Skeletal muscle satellite cell (primary cell): ENCODE data around the gene GSTT4.

Experiments used
- H3K27me3 ChIP-seq: 2 replicates; pipeline ENCODE4 v1.7.0; 2013; ENCODE audit warnings: low read length; ENCODE audit not compliant: control insufficient read depth, insufficient read depth
- H3K36me3 ChIP-seq: 2 replicates; pipeline ENCODE4 v1.7.0; 2013; ENCODE audit warnings: mild to moderate bottlenecking, control low read depth, low read length; ENCODE audit not compliant: insufficient read depth
- H3K4me1 ChIP-seq: 2 replicates; pipeline ENCODE4 v1.7.0; 2013; ENCODE audit warnings: low read length; ENCODE audit not compliant: control insufficient read depth, insufficient read depth
- H3K4me2 ChIP-seq: 2 replicates; pipeline ENCODE4 v1.7.0; 2013; ENCODE audit warnings: mild to moderate bottlenecking, low read length
- H3K4me3 ChIP-seq: 2 replicates; pipeline ENCODE4 v1.7.0; 2013; ENCODE audit warnings: low read length
- H3K9ac ChIP-seq: 2 replicates; pipeline ENCODE4 v1.7.0; 2013; ENCODE audit warnings: mild to moderate bottlenecking, low read depth, low read length, moderate library complexity
- H3K9me3 ChIP-seq: replicated peaks from 2 replicates; pipeline ENCODE4 v1.7.0; 2013; ENCODE audit warnings: mild to moderate bottlenecking, control low read depth, low read length

Gene GSTT4

GRCh38 chr22:24024354-24024753, 19.1 kb upstream of the GSTT4 start:
- H3K27me3 ChIP-seq, result no peaks in the 10 kb centered on the region
- H3K9me3 ChIP-seq, result no peaks in the 10 kb centered on the region
- no peak overlapping the region for H3K4me3 ChIP-seq
- H3K36me3 ChIP-seq, result no peaks in the 10 kb centered on the region
- no peak overlapping the region for H3K9ac ChIP-seq
- H3K4me1 ChIP-seq, result no peaks in the 10 kb centered on the region
- H3K4me2 ChIP-seq, result no peak overlapping the region

GRCh38 chr22:24023204-24023789, 18.0 kb upstream of the GSTT4 start:
- Histone ChIP-seq H3K27me3 (no peaks in the 10 kb centered on the region), H3K4me2 (no peak overlapping the region)

GRCh38 chr22:24021304-24021703, 16.1 kb upstream of the GSTT4 start:
- Histone ChIP-seq H3K4me1 (no peaks in the 10 kb centered on the region), H3K36me3 (no peaks in the 10 kb centered on the region), H3K9ac (no peak overlapping the region), H3K9me3 (no peaks in the 10 kb centered on the region), H3K4me2 (no peak overlapping the region), H3K27me3 (no peaks in the 10 kb centered on the region), H3K4me3 (no peak overlapping the region)

More at GRCh38 chr22:24023204-24023789, 18.0 kb upstream of the GSTT4 start:
- Histone ChIP-seq H3K4me1 (no peaks in the 10 kb centered on the region), H3K9ac (no peak overlapping the region), H3K36me3 (no peaks in the 10 kb centered on the region), H3K9me3 (no peaks in the 10 kb centered on the region), H3K4me3 (no peak overlapping the region)

GRCh38 chr22:24016156-24016555, 10.9 kb upstream of the GSTT4 start:
- Histone ChIP-seq H3K27me3 (no peaks in the 10 kb centered on the region), H3K4me1 (peaks cover 7% of the 10 kb centered on the region), H3K4me2 (no peak overlapping the region), H3K4me3 (no peak overlapping the region), H3K9ac (no peak overlapping the region), H3K36me3 (no peaks in the 10 kb centered on the region), H3K9me3 (no peaks in the 10 kb centered on the region)

GRCh38 chr22:24011735-24012068, 6.4 kb upstream of the GSTT4 start:
- Histone ChIP-seq H3K9ac (peak overlapping the region; percentile 89), H3K4me3 (peak overlapping the region; percentile 96), H3K4me1 (peaks cover 7% of the 10 kb centered on the region), H3K36me3 (no peaks in the 10 kb centered on the region), H3K9me3 (no peaks in the 10 kb centered on the region), H3K27me3 (peaks cover 3% of the 10 kb centered on the region), H3K4me2 (peak overlapping the region; percentile 96)

- peaks cover 7% of the 10 kb centered on the region for H3K4me1 ChIP-seq
- H3K27me3 ChIP-seq, result peaks cover 3% of the 10 kb centered on the region
- no peak overlapping the region for H3K4me2 ChIP-seq
- H3K36me3 ChIP-seq, result no peaks in the 10 kb centered on the region
- no peak overlapping the region for H3K9ac ChIP-seq
- H3K9me3 ChIP-seq, result no peaks in the 10 kb centered on the region
- H3K4me3 ChIP-seq, result no peak overlapping the region
Measured at GRCh38 chr22:24010018-24010391, 4.8 kb upstream of the GSTT4 start.

- no peaks in the 10 kb centered on the region for H3K9me3 ChIP-seq
- H3K4me2 ChIP-seq, result no peak overlapping the region
- H3K4me3 ChIP-seq, result no peak overlapping the region
- peaks cover 3% of the 10 kb centered on the region for H3K27me3 ChIP-seq
- H3K9ac ChIP-seq, result no peak overlapping the region
- peaks cover 7% of the 10 kb centered on the region for H3K4me1 ChIP-seq
- no peaks in the 10 kb centered on the region for H3K36me3 ChIP-seq
Measured at GRCh38 chr22:24009227-24010017, 4.2 kb upstream of the GSTT4 start.

GRCh38 chr22:24008381-24009226, 3.4 kb upstream of the GSTT4 start:
- Histone ChIP-seq H3K4me2 (no peak overlapping the region), H3K36me3 (no peaks in the 10 kb centered on the region), H3K9ac (no peak overlapping the region), H3K9me3 (no peaks in the 10 kb centered on the region), H3K4me1 (peaks cover 7% of the 10 kb centered on the region), H3K27me3 (peaks cover 8% of the 10 kb centered on the region), H3K4me3 (no peak overlapping the region)

- Histone ChIP-seq H3K4me1 (peaks cover 7% of the 10 kb centered on the region), H3K4me3 (no peak overlapping the region), H3K27me3 (peaks cover 13% of the 10 kb centered on the region), H3K9me3 (no peaks in the 10 kb centered on the region), H3K36me3 (no peaks in the 10 kb centered on the region), H3K9ac (no peak overlapping the region), H3K4me2 (no peak overlapping the region)
Measured at GRCh38 chr22:24008022-24008283, 2.7 kb upstream of the GSTT4 start.

GRCh38 chr22:24007253-24008021, 2.2 kb upstream of the GSTT4 start:
- Histone ChIP-seq H3K4me2 (no peak overlapping the region), H3K36me3 (no peaks in the 10 kb centered on the region), H3K27me3 (peaks cover 13% of the 10 kb centered on the region), H3K4me3 (no peak overlapping the region), H3K4me1 (peaks cover 3% of the 10 kb centered on the region), H3K9ac (no peak overlapping the region), H3K9me3 (no peaks in the 10 kb centered on the region)

- Histone ChIP-seq H3K27me3 (peaks cover 13% of the 10 kb centered on the region), H3K36me3 (no peaks in the 10 kb centered on the region), H3K9ac (no peak overlapping the region), H3K4me3 (no peak overlapping the region), H3K9me3 (no peaks in the 10 kb centered on the region), H3K4me2 (no peak overlapping the region), H3K4me1 (no peaks in the 10 kb centered on the region)
Measured at GRCh38 chr22:24006914-24007214, 1.6 kb upstream of the GSTT4 start.
